HG03060 (cell line): Measurements from ENCODE around the gene SYNE3.

Experiments
- ATAC-seq: cut with Tn5 transposase; IDR thresholded peaks from one replicate; pipeline ENCODE4 v1.9.1; 2021; ENCODE audit warnings: low read depth, moderate number of reproducible peaks; ENCODE audit not compliant: unreplicated experiment

The SYNE3 gene, protein sequence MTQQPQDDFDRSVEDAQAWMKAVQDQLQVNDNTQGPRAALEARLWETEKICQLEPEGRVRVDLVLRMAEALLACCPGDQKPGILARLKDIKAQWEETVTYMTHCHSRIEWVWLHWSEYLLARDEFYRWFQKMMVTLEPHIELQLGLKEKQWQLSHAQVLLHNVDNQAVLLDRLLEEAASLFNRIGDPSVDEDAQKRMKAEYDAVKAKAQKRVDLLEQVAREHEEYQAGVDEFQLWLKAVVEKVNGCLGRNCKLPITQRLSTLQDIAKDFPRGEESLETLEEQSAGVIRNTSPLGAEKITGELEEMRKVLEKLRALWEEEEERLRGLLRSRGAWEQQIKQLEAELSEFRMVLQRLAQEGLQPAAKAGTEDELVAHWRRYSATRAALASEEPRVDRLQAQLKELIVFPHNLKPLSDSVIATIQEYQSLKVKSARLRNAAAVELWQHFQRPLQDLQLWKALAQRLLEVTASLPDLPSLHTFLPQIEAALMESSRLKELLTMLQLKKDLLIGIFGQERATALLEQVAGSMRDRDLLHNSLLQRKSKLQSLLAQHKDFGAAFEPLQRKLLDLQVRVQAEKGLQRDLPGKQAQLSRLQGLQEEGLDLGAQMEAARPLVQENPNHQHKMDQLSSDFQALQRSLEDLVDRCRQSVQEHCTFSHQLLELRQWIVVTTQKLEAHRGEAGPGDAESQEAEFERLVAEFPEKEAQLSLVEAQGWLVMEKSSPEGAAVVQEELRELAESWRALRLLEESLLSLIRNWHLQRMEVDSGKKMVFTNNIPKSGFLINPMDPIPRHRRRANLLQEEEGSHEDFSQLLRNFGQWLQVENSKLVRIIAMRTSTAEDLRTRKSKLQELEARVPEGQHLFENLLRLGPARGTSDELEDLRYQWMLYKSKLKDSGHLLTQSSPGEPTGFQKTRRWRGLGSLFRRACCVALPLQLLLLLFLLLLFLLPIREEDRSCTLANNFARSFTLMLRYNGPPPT

DNA sequence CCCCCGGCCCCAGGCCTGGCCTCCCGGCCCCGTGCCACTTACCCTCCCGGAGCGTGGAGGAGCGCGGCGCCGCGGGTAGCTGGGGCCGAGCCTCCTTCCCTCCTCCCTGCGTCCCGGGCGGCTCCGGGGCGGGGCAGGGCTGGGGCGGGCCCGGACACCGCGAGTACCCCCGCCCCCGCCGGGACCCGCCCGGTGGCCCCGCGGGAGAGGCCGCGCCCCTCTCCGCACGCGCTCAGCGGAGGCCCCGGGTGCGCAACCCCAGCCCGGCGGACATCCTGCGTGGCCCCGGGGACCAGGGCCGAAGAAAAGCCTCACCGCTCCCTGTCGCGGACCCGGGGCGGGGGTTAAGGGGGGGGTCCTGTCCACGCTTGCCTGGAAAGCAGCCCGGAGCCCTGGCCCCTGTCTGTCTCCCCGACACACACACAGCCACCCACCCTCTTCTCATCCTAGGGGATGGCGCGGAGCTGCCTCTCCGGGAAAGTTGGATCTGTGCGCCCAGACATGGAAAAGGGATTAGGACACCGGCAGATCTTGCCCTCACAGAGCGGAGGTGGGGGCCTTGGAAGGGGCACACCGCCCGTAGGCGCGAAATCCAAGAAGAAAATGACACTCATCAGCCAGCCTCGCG is at the start of gene SYNE3:
TSS of gene SYNE3 (minus strand) at position 97 of the 628 bp plus-strand sequence. CDS start 40,829 bp downstream, outside the sequence.
- no peak for ATAC-seq

DNA sequence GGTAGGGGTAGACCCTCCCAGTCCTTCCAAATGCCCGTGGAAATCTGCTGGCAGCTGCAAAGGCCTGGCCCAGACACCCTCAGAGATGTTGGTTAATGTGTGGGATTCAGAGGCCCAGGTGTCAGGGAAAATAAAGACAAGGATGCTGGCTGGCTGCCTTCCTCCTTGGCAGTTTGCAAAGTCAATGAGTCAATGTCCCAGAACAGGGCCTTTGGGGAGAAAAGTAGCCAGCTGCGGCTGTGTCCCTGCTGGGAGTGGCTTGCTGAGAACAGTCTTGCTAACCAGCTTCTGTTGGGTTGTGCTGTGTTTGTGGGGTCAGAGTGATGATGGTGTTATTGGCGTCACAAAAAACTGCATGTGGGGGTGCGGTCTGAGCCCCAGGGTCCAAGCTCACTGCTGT is 47.6 kb upstream of the SYNE3 start:
- no peak for ATAC-seq

DNA sequence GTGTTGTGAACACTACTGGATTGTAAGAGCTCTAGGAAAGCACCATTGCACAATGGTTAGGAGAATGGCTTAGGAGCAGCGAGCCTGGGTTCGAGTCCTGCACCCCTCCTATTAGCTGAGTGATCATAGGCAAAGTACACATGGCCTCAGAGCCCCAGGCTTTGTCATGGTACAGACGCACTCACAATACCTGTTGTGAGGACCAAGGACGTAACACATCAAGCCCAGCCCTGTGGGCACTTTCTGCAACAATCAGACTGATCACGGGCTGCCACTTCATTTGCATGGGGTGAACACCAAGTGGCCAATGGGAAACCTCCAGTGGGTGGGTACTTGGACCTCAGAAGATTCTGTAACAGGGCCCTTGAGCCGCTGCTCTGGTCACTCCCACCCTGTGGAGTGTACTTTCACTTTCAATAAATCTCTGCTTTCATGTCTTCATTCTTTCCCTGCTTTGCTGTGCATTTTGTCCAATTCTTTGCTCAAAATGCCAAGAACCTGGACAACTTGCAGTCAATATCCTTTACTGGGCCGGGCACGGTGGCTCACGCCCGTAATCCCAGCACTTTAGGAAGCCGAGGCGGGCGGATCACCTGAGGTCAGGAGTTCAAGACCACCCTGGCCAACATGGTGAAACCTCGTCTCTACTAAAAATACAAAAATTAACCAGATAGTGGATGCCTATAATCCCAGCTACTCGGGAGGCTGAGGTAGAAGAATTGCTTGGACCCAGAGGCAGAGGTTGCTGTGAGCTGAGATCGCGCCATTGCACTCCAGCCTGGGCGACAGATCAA is 46.6 kb upstream of the SYNE3 start:
- ATAC-seq, result no peak

DNA sequence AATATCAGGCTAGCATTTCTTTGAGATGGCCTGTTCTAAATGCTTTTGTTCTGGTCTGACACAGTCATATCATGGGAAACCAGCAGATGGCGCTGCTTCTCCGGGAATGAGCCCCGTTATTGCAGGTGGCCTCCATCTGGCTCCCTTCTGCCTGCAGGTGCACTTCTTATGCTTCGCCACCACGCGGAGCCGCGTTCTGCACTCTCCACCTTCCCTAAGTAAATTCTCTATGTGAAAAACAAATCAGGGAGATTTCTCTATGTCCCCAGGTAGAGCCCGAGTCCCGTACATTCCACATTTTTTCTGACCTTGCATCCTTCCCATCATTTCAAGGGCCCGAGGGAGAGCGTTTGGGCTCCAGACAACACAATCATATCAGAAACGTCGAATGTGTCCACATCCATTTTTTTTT is 44.6 kb upstream of the SYNE3 start:
- ATAC-seq, result peak; percentile 80

DNA sequence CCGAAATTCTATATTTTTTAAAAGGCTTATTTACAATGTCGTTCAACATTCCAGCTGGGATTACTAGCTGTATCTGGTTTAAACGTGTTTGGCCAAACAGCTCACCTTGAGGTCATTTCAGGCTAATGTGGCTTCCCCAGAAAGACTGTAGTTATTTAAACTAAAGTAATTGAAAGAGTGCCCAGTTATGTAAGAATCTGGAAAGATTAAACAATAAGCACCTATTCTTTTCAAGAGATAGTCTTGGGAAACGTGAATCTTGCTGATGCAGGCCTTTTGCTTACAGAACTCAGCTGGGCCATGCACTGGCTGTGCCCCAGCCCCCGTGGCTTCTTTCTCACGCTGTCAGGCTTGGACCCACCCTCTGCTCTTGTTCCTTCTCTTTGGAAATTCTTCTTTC is 42.8 kb upstream of the SYNE3 start:
- no peak for ATAC-seq

DNA sequence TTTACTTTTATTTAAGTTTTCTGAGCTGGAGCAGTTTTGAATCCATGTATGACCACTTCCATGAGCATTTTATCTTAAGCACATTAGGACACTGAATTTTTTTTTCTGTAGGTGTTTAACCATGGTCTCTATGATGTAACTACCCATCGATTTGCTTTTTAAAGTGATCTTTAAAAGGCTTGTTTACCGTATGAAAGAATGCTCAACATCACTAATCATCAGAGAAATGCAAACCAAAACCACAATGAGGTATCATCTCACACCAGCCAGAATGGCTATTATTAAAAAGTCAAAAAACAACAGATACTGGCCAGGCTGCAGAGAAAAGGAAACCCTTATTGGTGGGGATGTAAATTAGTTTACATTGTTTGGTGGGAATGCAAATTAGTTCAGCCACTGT is 41.4 kb upstream of the SYNE3 start:
- ATAC-seq, result no peak

DNA sequence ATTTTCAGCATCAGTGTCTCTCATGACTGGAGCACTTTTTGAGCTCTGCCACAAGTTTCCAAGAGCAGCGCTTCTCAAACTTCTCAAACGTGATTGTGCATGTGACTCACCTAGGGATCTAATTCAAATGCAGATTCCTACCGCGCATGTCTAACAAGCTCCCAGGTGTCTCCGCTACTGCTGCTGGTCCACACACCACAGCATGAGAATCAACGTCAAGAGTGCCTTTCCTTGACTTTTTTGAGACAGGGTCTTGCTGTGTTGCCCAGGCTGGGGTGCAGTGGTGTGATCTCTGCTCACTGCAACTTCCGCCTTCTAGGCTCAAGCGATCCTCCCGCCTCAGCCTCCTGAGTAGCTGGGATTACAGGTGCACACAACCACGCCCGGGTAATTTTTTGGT is 40.8 kb upstream of the SYNE3 start:
- ATAC-seq, result no peak

DNA sequence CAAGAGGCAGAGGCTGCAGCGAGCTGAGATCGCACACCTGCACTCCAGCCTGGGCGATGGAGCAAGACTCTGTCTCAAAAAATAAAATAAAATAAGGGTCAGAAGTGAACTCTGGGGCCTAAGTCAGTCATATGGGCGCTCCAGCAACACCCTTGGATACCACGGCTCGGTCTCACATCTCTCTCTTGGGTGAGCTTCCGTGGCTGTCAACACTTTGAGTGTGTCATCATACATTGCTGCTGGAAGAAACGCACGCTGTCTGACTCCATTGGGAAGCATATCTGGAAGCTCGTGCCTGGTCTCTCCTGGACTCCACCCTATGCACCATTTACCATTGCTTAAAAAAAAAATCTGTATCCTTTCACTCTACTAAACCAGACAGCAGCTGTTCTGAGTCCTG is 38.6 kb upstream of the SYNE3 start:
- no peak for ATAC-seq

DNA sequence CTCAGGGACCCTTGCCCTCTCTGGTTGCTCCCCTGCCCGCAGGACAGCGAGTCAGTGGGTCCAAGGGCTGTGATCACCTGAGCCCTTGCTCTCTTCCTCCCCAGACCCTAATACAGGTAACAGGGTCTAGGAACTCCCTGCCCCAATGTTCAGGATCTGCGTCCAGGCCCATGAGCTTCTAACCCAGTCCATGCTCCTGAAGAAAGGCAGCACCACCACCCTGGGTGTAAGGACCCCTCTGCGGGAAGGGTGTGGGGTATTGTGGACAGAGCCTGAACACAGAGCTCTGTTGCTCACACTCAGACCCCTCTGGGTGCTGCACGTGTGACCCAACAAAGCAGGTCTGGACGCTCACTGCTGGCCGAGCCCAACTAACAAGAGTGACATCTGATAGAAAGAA is 36.7 kb upstream of the SYNE3 start:
- ATAC-seq, result no peak

DNA sequence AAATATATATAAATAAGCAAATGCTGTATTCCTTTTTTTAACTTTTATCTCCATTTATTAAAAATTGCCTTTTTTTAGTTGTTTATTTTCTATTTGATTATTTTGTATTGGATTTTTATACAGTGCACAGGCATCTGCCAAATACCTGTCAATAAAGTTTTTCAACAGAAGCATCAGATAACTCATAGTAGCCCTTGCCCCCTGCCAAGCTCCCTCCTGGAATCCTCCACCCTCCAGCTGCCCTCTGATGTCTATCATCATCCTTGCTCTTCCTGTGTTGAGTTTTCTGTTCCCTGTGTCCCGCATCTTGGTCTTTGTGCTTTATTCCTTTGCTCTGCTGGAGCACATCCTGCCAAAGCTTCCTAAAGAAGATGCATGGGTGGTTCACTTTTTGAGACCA is 35.0 kb upstream of the SYNE3 start:
- no peak for ATAC-seq

DNA sequence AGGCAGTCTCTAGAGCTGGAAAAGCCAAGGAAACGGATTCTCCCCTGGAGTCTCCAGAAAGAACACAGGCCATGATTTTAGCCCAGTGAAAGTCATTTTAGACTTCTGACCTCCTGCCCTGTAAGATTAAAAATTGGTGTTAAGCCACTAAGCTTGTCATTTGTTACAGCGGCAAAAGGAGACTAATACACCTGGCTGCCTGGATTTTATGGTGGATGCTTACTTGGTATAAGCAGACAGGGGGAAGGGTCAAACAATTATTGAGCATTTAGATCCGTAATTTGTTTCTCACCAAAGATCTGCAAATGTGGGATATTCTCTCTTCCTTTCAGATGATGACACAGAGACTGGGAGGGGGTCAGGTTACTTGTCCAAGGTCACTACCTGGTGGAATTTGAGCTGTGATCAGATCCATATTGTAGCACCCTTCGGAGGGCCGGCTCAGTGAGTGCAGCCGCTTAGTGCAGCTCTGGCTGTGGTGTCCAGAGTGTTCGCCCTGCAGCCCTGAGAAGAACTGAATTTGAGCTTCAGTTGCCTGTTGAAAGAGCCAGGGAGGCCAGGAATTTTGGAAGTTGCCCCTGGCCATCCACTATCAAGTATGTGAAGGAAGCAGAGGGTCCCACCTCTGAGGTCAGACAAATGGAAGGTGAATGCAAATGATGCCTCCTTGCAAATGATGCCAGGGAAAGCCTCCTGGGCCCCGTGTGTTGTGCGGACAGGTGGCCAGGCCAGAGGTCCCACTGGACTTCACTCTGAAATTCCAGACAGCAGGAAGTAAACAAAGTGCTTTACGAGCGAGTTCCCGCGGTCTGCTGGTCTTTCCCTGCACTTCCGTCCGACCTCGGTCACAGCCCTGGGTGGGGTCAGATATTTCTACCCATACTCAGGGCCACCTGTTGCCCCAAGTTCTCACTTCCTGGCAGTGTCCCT is 33.5 kb upstream of the SYNE3 start:
- no peak for ATAC-seq

DNA sequence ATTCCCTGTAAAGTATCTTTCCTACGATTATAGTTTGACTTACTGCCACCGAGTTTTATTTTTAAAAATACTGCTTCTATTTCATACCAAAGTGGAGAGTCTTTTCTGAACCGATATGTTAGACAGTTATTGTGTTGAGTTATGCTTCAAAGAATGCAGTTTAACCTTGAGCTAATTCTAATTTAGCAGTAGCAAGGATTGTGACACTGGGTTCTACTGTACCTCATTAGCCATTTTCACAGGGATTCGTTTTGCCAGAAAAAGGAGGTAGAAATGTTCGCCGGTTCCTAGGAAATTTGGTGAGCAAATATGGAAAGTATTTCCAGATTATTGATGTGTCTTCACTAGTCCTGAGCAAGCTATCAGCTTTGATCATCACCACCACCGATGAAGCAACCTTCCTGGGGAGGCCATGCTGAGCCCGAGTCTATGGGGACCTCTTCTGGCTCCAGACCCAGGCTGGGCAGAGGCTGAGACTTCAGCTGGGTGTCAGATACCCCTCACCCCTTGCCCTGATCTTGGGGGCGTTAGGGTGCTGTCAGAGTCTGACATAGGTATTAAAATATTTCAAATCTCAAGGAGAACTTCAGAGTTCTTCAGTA is 32.0 kb upstream of the SYNE3 start:
- no peak for ATAC-seq

DNA sequence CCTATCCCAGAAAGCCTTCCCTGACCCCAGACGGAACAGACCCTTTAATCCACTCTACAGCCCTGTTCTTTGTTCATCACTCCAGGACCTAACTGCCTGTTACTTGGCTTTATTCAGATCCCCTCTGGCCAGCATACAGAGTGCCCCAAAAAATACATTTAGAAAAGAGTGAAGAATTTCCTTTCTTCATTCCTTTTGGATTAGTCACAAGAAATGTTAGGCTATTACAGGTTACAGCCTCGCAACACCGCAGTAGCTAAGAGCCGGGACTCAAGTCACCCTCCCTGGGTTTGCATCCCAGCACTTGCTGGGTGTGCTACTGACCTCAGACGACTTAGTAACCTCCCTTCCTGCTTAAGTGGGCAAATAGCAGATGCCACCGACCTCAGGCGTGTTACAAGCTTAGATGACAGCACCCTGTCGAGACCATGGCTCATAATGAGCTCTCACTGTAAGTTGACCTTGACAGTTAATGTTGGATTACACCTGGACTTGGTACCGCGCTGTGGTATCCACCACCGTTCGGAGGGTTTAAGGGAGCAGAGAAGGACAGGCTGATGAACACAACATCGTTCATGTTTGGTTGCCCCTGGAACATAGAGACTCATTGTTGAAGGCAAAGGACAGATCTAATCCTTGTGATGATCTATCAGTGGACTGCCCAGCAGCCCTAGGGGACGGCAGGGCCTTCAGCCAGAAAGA is 31.3 kb upstream of the SYNE3 start:
- no peak for ATAC-seq

DNA sequence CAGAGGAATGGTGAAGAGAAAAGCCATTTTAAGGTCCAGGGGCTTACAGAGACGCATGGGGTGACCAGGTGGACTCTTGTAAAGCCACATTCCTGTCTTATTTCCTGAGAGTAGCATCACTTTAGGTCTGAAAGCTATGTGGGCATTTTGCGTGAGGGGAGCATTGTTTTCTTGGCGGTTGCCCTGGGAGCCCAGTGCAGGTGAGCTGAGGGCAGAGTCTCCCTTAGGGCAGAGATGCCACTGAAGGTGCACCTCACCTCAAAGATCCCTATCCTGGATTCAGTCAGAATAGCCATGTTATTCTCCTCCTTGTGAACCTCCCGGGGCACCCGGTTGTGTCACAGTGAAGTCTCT is 30.8 kb upstream of the SYNE3 start:
- ATAC-seq, result no peak

DNA sequence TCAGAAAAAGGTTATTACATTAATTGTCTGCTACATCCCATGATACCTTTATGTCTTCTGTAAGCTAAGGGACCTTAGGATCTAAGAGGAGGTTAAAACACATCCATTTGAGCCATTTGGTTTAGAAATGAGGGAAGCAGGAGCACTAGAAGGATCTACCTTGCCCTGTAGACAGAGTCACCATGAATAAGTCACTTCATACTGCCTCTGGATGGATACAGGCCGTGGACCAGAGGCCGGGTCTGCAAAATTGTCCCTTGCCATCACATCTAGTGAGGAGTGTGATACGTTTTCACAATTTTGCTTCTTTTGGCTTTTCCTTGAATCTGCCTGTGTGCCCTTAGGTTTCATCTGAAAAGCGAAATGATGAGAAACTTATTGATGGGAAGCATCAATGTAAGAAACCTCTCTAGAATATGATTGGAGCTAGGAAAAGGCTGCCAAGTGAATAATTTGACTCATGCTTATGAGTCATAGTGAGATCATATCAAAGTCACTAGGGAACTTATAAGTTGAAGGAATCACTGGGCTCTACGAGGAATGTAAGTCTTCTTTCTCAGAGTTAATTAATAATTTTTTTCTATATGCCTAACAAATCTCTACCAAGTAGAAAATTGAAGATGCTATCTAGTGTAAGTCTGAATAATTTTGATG is 29.2 kb upstream of the SYNE3 start:
- no peak for ATAC-seq

DNA sequence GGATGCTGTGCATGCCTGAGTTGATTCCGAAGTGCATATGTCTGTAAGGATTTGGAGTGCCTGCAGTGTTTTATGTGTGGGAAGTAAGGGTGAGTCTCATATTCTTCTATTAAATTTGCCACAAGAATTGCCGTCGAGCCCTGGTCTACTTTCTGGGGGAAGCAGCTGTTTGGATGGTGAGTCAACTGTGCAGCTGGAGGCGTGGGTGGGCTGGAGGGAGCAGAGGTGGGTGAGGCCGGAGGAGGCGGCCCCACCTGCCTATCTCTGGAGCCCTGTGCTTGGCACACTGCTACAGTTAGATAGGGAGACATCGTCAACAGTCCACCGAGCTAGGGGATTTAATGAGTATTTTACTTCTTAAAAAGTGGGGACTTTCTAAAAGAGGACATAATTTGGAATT is 28.1 kb upstream of the SYNE3 start:
- no peak for ATAC-seq

DNA sequence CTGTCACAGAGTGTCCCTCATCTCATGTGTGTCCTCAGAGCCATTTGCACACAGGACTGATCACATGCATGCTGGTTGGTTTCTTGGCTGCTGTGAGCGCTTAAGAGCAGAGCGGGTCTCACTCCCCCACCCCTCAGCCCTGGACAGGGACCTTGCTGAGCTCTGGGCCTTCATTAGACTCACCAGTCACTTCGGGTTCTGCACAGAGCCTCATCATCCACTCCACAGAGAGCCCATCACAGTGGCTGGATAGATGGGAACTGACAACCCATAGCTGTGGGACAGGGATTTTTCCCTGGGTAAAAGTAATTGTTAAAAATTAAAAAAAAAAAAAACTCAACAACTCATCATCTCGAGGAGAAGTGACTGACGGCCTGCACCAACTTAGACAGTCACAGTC is 26.6 kb upstream of the SYNE3 start:
- no peak for ATAC-seq
